ENCODE results near the gene STK16. TPM values are rescaled to one million over a fixed set of nuclear protein-coding genes. Genes with fewer than 3 reads are reported as not detected.

STK16 gene
- total RNA-seq, 1 donor from 2014 or later, result 19.4 TPM

MicroRNA genes within 50 kb of the gene (microRNA counts, 767-probe panel; counts per million panel counts)
- not detected for microRNA hsa-miR-153

Small RNA genes within 50 kb of the gene (microRNA-seq; reads per million reads assigned to microRNA genes)
- gene MIR153-1, result not detected

Other genes with a start within 250 kb of the STK16 start
- 0.05 TPM in 1 of 2 replicates, not detected in the other for gene CFAP65, start 204.0 kb upstream of the STK16 start, total RNA-seq
- not detected in 2 replicates for gene IHH, start 184.6 kb upstream of the STK16 start, total RNA-seq
- gene NHEJ1, start 84.7 kb upstream of the STK16 start, total RNA-seq, result 13.6 and 14.3 TPM in 2 replicates
- 0.26 TPM in 1 of 2 replicates, not detected in the other for gene SLC23A3, start 75.5 kb upstream of the STK16 start, total RNA-seq
- gene CNPPD1, start 68.6 kb upstream of the STK16 start, total RNA-seq, result 28.9 and 35.2 TPM in 2 replicates
- 68.9 and 76.6 TPM in 2 replicates for gene RETREG2, start 67.2 kb upstream of the STK16 start, total RNA-seq
- gene ZFAND2B, start 38.7 kb upstream of the STK16 start, total RNA-seq, result 43.0 and 50.1 TPM in 2 replicates
- gene ABCB6, start 26.5 kb upstream of the STK16 start, total RNA-seq, result 29.7 and 46.2 TPM in 2 replicates
- 97.6 and 108 TPM in 2 replicates for gene ATG9A, start 15.8 kb upstream of the STK16 start, total RNA-seq
- gene ANKZF1, start 15.7 kb upstream of the STK16 start, total RNA-seq, result 27.9 and 36.4 TPM in 2 replicates
- gene GLB1L, start within 50 bp of the STK16 start, total RNA-seq, result 3.5 and 4.6 TPM in 2 replicates
- 0.11 TPM in 1 of 2 replicates, not detected in the other for gene TUBA4B, start 7.8 kb downstream of the STK16 start, total RNA-seq
- 120 and 128 TPM in 2 replicates for gene TUBA4A, start 8.4 kb downstream of the STK16 start, total RNA-seq
- 40.1 and 80.0 TPM in 2 replicates for gene DNAJB2, start 33.9 kb downstream of the STK16 start, total RNA-seq
- 0.24 and 0.68 TPM in 2 replicates for gene PTPRN, start 63.9 kb downstream of the STK16 start, total RNA-seq
- gene RESP18, start 87.3 kb downstream of the STK16 start, total RNA-seq, result not detected in 2 replicates
- 61.4 and 65.3 TPM in 2 replicates for gene DNPEP, start 142.4 kb downstream of the STK16 start, total RNA-seq
- 10,265 and 13,585 TPM in 2 replicates for gene DES, start 172.9 kb downstream of the STK16 start, total RNA-seq
- 78.0 and 79.8 TPM in 2 replicates for gene SPEG, start 189.4 kb downstream of the STK16 start, total RNA-seq